ENCODE measurements around the gene RIOX2.
A peak's percentile ranks its signal among the peaks of the same experiment; 100 is the strongest.
"Not testable (repeated sequence)": the region's sequence is repeated elsewhere in the genome, so short reads cannot be mapped to it uniquely, and the experiment has no call there.

The RIOX2 gene

GRCh38 chr3:97971679-97972567 is at the start of gene RIOX2:
Gene RIOX2 (minus strand): TSS chr3:97972431. CDS start chr3:97967593, 4,838 bp downstream.
- peak; percentile 79 for DNase-seq

DNA sequence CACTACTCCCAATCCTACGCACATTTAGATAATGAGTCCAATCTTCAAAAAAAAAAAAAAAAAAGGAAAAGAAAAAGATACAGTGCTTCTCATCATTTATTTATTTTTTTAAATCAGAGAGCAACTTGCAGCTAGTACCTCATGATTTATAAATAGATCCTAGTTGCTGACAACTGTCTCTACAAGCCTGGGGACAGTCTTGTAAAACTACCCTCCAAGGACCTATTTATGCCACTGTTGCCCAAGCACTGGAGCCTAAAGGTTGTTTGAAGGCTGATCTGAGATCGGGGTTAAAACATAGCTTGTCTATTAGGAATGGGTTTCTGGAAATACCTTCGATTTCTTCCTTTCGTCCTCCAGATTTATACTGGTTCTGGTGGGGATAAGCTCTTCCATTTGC is 48.2 kb upstream of the RIOX2 start:
- no peak for DNase-seq

DNA sequence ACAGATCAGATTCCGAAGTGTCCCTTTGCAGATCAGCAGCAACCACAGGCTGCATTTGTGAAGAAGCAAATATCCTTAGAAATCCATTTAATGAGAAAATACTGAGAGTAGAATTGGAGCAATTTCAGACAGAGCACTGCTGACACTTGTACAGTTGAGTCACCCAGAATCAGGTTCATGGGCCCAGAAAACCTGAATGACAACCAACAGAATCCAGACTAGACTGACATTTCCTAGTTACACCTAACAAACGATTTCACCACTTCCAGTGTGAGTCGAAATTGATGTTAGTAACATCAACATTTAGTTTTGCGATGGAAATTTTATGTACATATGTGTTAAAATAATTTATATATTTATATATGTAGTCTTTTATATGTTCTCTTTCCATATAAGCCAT is 46.1 kb upstream of the RIOX2 start:
- no peak for DNase-seq

- peak; percentile 68 for DNase-seq
Measured at GRCh38 chr3:98014268-98014585, 42.0 kb upstream of the RIOX2 start.

GRCh38 chr3:98013411-98014267 is 41.4 kb upstream of the RIOX2 start:
- peak; percentile 38 for DNase-seq

DNA sequence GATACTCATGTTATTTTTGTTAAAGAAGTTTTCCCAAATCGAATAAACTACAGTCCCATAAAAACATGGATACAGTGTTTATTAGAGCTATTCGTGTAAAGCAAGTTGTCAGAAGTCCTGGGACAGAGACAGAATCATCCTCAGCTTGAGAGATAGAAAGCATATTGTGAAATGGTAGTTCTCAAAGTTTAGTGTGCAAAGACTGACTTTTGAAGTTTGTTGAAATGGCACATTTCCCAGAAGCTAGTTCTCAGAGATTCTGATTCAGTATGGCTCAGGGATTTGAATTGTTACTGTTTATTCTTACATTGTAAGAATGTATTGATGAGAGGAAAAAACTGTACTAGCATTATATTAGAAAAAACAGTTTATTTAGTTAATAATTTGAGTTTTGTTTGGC is 40.7 kb upstream of the RIOX2 start:
- DNase-seq: peak; percentile 67

DNA sequence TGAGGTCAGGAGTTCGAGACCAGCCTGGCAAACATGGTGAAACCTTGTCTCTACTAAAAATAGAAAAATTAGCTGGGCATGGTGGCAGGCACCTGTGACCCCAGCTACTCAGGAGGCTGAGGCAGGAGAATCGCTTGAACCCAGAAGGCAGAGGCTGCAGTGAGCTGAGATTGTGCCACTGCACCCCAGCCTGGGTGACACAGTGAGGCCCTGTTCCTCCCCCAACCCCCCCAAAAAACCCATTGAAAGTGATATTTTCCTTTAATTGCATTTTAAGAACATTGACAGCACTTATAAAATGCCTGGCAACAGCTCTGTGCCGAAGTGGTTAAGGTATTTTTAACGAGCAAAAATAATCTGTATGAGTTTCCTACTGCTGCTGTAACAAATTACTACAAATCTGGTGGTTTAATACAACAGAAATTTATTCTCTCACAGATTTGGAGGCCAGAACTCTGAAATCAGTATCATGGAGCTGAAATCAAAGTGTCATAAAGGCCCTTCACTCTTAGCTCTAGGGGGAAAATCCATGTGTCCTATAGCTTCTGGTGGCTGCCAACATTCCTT is 38.7 kb upstream of the RIOX2 start:
- DNase-seq: not testable (repeated sequence)

- no peak for DNase-seq
Measured at GRCh38 chr3:98010194-98010882, 38.1 kb upstream of the RIOX2 start.

GRCh38 chr3:98008855-98009254 is 36.6 kb upstream of the RIOX2 start:
- no peak for DNase-seq

DNA sequence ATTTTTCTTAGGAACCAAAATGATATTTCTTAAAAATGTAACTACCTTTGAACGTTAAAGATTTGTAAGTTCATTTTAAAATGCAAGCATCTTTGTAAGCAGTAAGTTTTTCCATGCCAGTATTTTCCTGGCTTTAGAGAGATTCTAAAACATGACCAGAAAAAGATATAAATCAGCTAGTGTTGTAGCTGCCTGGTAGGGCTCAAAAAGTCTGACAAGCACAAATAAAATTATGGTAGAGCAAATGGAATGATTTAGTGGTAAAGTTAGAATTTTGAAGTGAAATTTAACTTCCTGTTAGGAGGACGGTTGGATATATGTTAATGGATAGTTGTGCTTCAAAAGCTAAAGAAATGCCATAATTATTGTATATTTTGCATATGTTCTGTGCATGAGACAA is 33.2 kb upstream of the RIOX2 start:
- no peak for DNase-seq

DNA sequence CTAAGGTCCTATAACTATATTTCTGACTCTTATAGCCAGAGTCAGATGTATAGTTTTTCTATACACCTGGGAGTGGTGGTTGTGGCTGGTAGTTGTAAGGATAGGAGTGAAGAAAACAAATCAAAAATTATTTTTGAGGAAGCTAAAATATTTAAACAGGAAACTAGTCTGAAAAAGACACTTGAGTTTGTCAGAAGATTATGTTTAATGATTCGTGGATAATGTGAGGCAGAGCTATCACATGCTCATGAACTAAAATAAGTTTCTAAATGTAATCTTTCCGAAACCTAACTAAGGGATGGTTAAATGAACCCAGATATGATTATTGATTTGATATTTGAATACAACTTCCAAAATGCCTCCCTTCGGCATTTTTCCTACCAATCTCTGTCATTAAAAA is 32.5 kb upstream of the RIOX2 start:
- no peak for DNase-seq

- DNase-seq: no peak
Measured at GRCh38 chr3:98003306-98003969, 31.2 kb upstream of the RIOX2 start.

DNA sequence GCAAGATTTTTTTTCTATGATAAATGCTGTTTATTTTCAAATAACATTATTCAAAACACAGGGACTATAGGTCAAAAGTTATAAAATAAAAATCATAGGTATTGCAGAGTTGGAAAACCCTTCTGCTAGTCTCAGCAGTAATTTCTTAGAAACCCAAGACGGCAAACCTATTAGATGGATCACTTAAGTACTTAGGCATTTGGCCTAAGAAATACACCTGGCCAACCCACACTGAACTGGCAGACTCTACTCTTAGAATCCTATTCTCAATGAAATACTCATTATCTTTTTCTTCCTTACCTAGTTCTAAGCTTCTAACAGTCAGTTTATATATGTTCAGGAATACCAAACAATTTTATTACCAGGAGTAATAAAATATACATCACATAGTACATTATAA is 30.5 kb upstream of the RIOX2 start:
- no peak for DNase-seq

DNA sequence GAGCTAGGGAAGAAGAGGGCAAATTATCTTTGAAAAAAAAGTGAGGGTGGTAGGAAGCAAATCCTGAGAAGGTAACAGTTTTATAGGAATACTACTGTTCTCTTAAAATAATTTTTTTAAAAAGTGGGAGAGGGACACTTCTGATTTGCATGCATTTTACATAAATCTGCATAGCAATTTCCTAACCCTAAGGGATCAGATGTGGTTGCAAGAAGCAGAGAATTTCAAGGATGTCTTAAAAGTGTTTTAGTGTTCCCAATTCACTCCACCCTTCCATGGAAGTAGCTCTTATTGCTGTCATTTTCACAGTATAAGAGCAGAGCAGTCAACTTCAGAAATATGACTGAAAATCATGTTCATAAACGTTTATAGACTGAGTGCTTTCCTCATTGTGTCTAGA is 27.8 kb upstream of the RIOX2 start:
- no peak for DNase-seq

- no peak for DNase-seq
Measured at GRCh38 chr3:97999103-97999502, 26.9 kb upstream of the RIOX2 start.

DNA sequence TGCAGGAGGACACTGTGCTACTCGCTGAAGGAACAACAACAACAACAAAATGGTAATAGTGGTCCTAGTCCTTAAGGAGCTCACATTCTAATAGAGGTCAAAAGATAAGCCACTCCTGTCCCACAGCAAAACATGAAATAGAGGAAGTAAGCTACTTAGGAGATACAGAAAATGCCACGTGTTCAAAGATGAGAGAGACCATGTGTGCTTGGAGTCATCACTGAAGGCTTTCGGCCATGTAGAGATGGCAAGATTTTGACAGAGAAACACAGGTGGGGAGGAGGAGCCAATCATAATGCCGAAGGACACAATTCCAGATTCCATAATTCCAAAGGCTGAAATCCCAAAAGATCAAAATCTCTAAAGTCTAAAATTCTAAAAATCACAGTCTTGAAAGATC is 24.8 kb upstream of the RIOX2 start:
- DNase-seq: no peak

DNA sequence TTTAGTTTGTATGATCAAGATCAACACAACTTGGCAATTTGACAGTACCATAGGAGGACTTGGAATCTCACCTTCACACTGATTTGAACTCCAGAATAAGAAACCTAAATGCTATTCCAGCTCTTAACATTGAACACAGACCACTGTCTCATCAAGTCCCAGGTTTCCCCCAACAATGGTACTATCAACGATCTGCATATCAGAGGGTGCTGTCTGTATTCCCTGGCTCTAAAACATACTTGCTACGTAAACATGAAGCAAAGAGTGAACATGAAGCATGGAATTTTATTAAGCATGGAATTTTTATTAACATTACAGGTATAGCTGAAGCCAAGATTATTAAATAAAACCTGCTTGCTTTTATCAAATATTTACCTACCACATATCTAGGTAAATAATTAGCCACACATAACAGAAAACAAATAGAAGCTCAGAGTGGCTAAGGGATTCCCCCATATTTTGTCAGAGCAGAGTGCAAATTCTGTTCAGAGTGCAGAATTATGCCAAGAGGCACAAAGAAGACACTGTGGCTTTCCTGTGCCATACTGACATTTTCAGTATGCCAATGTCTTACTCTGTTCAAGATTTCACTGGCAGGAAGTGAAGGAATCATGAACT is 22.2 kb upstream of the RIOX2 start:
- DNase-seq: no peak

DNA sequence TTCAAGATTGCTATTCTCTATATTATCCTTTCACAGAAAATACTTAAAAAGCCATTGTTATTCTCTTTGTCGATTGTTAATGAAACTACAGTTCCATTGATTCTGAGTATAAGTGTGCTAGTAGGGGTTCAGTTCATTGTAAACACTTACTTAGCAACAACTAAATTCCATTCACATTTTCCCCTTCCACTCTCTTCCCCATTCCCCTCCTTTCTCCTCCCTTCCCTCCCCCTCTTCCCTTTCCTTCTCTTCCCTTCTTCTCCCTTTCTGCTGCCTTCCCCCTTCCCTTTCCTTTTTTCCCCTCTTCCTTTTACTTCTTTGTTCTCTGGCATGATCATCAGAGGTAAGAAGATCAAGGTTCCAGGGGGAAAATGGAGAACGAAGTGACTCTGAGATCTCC is 21.3 kb upstream of the RIOX2 start:
- DNase-seq: no peak

DNA sequence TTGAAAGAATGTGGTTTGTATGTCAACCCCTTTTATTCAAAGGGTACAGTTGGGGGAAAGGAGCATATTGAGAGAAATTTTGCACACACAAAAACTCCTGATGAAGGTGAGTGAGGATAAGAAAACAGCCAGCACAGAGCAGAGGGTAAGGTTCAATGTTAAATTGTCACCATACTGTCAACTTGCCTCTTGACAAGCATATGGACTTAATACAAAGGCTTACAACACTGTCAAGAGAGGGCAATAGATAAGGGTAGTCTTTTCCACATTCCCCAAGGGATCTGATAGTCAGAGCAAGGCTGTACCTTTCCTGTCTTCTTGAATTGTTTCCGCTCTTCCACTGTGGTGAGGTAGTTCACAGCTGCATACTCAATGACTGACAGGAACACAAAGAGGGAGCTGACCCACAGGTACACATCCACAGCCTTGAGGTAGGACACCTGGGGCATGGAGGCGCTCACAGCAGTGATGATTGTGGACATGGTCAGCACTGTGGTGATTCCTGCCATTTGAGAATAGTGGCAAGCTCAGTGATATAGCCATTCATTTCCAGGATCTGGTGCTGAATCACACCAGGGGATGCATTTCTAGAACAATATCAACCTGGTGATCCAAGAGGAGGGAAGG is 20.4 kb upstream of the RIOX2 start:
- no peak for DNase-seq

- no peak for DNase-seq
Measured at GRCh38 chr3:97991293-97991682, 19.1 kb upstream of the RIOX2 start.

DNA sequence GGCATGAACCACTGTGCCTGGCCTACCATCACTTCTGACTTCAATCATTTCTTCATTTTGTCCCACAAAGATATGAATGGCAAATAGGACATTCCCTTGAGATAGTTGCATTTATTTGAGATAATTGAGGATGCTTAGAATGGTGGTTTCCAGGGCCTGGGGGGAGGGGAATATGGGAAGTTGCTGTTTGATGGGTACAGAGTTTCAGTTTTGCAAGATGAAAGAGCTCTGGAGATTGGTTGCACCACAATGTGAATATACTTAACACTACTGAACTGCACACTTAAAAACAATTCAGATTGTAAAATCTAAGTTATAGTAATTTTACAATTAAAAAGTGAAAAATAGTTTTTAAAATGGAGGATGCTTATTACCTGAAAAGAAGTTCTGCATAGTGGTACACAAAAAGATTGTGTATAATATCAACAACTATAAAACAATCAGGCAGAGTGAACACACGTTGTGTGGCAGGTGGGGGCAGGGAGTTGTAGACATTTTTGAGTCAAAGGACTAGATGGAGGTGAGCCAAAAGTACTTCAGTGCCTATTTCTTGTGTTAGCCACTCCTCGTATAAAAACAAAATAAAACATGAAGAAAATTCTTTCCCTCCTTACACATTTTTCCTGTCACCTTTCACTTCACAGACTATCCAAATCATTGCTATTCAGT is 18.5 kb upstream of the RIOX2 start:
- peak; percentile 41 for DNase-seq

All from suppressor macrophage treated with lipopolysaccharide for 4 hours (primary cell).